ENCODE results near the gene TIMM13. TPM values are rescaled to one million over a fixed set of nuclear protein-coding genes. Genes with fewer than 3 reads are reported as not detected.

TIMM13 gene
- total and polyA plus RNA-seq, 9 of the 15 experiments (the other 6 are each of a cell fraction or from before 2014, with no cell fraction given), result 17.6 to 215 (median 71.8) TPM

DNA sequence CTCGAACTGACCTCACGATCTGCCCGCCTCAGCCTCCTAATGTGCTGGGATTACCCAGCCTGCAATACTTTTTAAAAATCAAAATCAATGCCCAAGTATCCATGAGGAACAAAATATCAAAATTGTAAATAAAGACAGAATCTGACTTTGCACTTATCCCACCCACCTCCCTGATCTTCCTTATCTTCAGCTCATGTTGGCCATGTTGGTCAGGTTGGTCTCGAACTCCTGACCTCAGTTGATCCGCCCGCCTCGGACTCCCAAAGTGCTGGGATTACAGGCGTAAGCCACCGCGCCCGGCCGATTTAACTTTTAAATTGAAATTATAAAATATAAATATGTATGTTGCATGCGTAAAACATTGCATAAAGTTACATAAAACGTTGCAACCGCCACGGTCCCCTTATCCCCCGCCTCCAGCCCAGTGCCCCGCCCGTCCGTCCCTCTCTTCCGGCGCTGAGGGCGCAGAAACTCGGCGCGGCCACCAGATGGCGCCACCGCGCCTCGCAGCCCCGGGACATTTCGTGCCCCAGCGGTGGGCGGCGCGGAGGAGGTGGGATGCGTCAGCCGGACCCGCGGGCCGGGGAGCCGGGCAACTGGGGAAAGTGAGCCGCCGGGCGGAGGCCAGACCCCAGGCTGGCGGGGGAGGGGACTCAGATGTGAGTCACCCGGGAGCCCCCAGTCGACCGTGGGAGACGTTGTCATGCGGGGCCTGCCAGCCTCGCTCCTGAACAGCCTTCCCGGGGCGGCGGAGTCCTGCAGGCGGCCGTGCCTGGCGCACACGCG is 47.0 kb upstream of the TIMM13 start (continued):
- peak; percentile 39; the same call in 1 of the 2 replicates for TF ChIP-seq JUN (IDR thresholded peaks at IDR 0.05; ENCODE audit: borderline replicate concordance, low read depth, low read length)
- peak; percentile 23; the same call in 1 of the 2 replicates for TF ChIP-seq JUN (CRISPR knock-in tag; IDR thresholded peaks at IDR 0.05; ENCODE audit: borderline replicate concordance)
- TF ChIP-seq ILK (tag; IDR thresholded peaks at IDR 0.05; ENCODE audit: borderline replicate concordance, low read depth), result no peak
- peak; percentile 66 for TF ChIP-seq FOSL1 (tag; conservative IDR thresholded peaks at IDR 0.05)
- no peak for TF ChIP-seq ZNF766 (CRISPR knock-in tag; conservative IDR thresholded peaks at IDR 0.05)
- TF ChIP-seq GATAD2A (IDR thresholded peaks at IDR 0.05), result peak; percentile 85; the same call in 1 of the 2 replicates
- TF ChIP-seq HLTF (IDR thresholded peaks at IDR 0.05), result peak; percentile 43; the same call in 1 of the 2 replicates
- peak; percentile 31; the same call in 1 of the 2 replicates for TF ChIP-seq CREM (IDR thresholded peaks at IDR 0.05; ENCODE audit: low read depth)
- TF ChIP-seq ATF1 (CRISPR knock-in tag; IDR thresholded peaks at IDR 0.05), result no peak
- peak; percentile 57 for TF ChIP-seq ATF1 (tag; IDR thresholded peaks at IDR 0.05)
- TF ChIP-seq JUND (IDR thresholded peaks at IDR 0.05; ENCODE audit: borderline replicate concordance, low read depth, low read length), result peak; percentile 30; the same call in 1 of the 2 replicates
- peak; percentile 44; the same call in 1 of the 3 replicates for TF ChIP-seq JUND (tag; IDR thresholded peaks at IDR 0.05; ENCODE audit: borderline replicate concordance, low read depth, low read length)
- peak; percentile 76 for TF ChIP-seq RBM25 (IDR thresholded peaks at IDR 0.05; ENCODE audit: low read depth, low read length, severe bottlenecking)
- TF ChIP-seq XRCC5 (IDR thresholded peaks at IDR 0.05; ENCODE audit: low read depth, low read length), result peak; percentile 82
- TF ChIP-seq LCOR (CRISPR knock-in tag; IDR thresholded peaks at IDR 0.05), result peak; percentile 87; the same call in 1 of the 2 replicates
- TF ChIP-seq ETS2 (tag; IDR thresholded peaks at IDR 0.05; ENCODE audit: borderline replicate concordance, poor library complexity, severe bottlenecking), result no peak
- peak; percentile 96 for TF ChIP-seq ARID2 (IDR thresholded peaks at IDR 0.05)
- TF ChIP-seq HNRNPUL1 (IDR thresholded peaks at IDR 0.05; ENCODE audit: low read length), result no peak
- TF ChIP-seq KDM2B (CRISPR knock-in tag; IDR thresholded peaks at IDR 0.05), result 0 out of 2 replicates have a peak, but pooled peaks have one; percentile 72
- TF ChIP-seq, protein P1, sequence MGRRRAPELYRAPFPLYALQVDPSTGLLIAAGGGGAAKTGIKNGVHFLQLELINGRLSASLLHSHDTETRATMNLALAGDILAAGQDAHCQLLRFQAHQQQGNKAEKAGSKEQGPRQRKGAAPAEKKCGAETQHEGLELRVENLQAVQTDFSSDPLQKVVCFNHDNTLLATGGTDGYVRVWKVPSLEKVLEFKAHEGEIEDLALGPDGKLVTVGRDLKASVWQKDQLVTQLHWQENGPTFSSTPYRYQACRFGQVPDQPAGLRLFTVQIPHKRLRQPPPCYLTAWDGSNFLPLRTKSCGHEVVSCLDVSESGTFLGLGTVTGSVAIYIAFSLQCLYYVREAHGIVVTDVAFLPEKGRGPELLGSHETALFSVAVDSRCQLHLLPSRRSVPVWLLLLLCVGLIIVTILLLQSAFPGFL (CRISPR knock-in tag; IDR thresholded peaks at IDR 0.05), result 0 out of 2 replicates have a peak, but pooled peaks have one; percentile 33
- no peak for TF ChIP-seq PCBP1 (IDR thresholded peaks at IDR 0.05; ENCODE audit: low read depth, low read length, poor library complexity, severe bottlenecking)
- TF ChIP-seq BCOR (IDR thresholded peaks at IDR 0.05), result peak; percentile 16; the same call in 1 of the 2 replicates
- TF ChIP-seq, protein P2, sequence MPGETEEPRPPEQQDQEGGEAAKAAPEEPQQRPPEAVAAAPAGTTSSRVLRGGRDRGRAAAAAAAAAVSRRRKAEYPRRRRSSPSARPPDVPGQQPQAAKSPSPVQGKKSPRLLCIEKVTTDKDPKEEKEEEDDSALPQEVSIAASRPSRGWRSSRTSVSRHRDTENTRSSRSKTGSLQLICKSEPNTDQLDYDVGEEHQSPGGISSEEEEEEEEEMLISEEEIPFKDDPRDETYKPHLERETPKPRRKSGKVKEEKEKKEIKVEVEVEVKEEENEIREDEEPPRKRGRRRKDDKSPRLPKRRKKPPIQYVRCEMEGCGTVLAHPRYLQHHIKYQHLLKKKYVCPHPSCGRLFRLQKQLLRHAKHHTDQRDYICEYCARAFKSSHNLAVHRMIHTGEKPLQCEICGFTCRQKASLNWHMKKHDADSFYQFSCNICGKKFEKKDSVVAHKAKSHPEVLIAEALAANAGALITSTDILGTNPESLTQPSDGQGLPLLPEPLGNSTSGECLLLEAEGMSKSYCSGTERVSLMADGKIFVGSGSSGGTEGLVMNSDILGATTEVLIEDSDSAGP (CRISPR knock-in tag; IDR thresholded peaks at IDR 0.05), result 0 out of 2 replicates have a peak, but pooled peaks have one; percentile 36
- TF ChIP-seq, protein P3, sequence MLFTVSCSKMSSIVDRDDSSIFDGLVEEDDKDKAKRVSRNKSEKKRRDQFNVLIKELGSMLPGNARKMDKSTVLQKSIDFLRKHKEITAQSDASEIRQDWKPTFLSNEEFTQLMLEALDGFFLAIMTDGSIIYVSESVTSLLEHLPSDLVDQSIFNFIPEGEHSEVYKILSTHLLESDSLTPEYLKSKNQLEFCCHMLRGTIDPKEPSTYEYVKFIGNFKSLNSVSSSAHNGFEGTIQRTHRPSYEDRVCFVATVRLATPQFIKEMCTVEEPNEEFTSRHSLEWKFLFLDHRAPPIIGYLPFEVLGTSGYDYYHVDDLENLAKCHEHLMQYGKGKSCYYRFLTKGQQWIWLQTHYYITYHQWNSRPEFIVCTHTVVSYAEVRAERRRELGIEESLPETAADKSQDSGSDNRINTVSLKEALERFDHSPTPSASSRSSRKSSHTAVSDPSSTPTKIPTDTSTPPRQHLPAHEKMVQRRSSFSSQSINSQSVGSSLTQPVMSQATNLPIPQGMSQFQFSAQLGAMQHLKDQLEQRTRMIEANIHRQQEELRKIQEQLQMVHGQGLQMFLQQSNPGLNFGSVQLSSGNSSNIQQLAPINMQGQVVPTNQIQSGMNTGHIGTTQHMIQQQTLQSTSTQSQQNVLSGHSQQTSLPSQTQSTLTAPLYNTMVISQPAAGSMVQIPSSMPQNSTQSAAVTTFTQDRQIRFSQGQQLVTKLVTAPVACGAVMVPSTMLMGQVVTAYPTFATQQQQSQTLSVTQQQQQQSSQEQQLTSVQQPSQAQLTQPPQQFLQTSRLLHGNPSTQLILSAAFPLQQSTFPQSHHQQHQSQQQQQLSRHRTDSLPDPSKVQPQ (CRISPR knock-in tag; IDR thresholded peaks at IDR 0.05; ENCODE audit: borderline replicate concordance), result no peak

Data from K562 (cell line).